H1 (cell line): Measurements from ENCODE around the gene NDRG2. TPM values are rescaled to one million over a fixed set of nuclear protein-coding genes. Genes with fewer than 3 reads are reported as not detected.

Experiments used
- CTCF ChIA-PET: fragments of 300-600 bp; sonication (Branson Sonifier 250); formaldehyde crosslinking; loops from one replicate; lab custom pipeline; 2021; ENCODE audit not compliant: partially characterized antibody; lab: Charles Lee
- POLR2A ChIA-PET: fragments of 300-600 bp; sonication (Branson Sonifier 250); formaldehyde crosslinking; loops from one replicate; lab custom pipeline; 2021; ENCODE audit warnings: inconsistent platforms; ENCODE audit not compliant: partially characterized antibody; lab: Charles Lee
- DNase-seq, 2 experiments: peaks; one replicate each; pipeline versions ENCODE4 v3.0.0 to v3.0.0-alpha.2; 2010 to 2022; ENCODE audit warnings: low spot score in 2 of 2, low read depth in 1 of 2, mixed read lengths in 1 of 2
- FAIRE-seq: peaks from 2 replicates; lab custom pipeline; 2011; peaks lifted over from hg19 to GRCh38; lab: Jason Lieb, UNC
- H2AFZ ChIP-seq: 2 replicates; pipeline ENCODE4 v1.8.1; 2012; ENCODE audit warnings: low read length, inconsistent platforms
- H2AK5ac ChIP-seq: 2 replicates; pipeline ENCODE4 v1.6.1; 2013; ENCODE audit warnings: low read depth, low read length
- H2BK120ac ChIP-seq: replicated peaks from 2 replicates; pipeline ENCODE3; 2013; ENCODE audit warnings: low read depth, low read length, inconsistent platforms
- H2BK12ac ChIP-seq: 2 replicates; pipeline ENCODE4 v1.6.1; 2013; ENCODE audit warnings: low read depth, low read length
- H2BK15ac ChIP-seq: 2 replicates; pipeline ENCODE4 v1.6.1; 2013; ENCODE audit warnings: low read length
- H2BK20ac ChIP-seq: 2 replicates; pipeline ENCODE4 v1.6.1; 2013; ENCODE audit warnings: low read length
- H2BK5ac ChIP-seq: 2 replicates; pipeline ENCODE4 v1.6.1; 2013; ENCODE audit warnings: low read depth, low read length
- H3K14ac ChIP-seq: 2 replicates; pipeline ENCODE4 v1.6.1; 2013; ENCODE audit warnings: inconsistent platforms; ENCODE audit not compliant: insufficient read length
- H3K18ac ChIP-seq: 2 replicates; pipeline ENCODE4 v1.6.1; 2013; ENCODE audit warnings: low read length; ENCODE audit errors: extremely low read depth
- H3K23ac ChIP-seq: 2 replicates; pipeline ENCODE4 v1.6.1; 2013; ENCODE audit warnings: inconsistent platforms; ENCODE audit not compliant: insufficient read length
- H3K23me2 ChIP-seq: 2 replicates; pipeline ENCODE4 v1.6.1; 2013; ENCODE audit warnings: low read depth, low read length
- H3K27ac ChIP-seq: 2 replicates; pipeline ENCODE4 v1.6.1; 2011; ENCODE audit warnings: low read depth, low read length, inconsistent platforms
- H3K27me3 ChIP-seq, 4 experiments: replicated peaks in 1 of 4; 1 replicate in 1 of 4; 2 replicates in 3 of 4; pipeline versions ENCODE4 v1.6.1 to v1.8.1; 2011 to 2013; ENCODE audit warnings: low read length in 3 of 4, mild to moderate bottlenecking in 3 of 4, inconsistent platforms in 2 of 4, mixed read lengths in 2 of 4, moderate library complexity in 1 of 4; ENCODE audit not compliant: control insufficient read depth in 3 of 4, insufficient read depth in 3 of 4; ENCODE audit errors: extremely low read depth in 1 of 4
- H3K36me3 ChIP-seq, 4 experiments: 2 replicates each; pipeline versions ENCODE4 v1.6.1 to v1.8.1; 2011 to 2013; ENCODE audit warnings: mild to moderate bottlenecking in 4 of 4, low read length in 3 of 4, moderate library complexity in 2 of 4, control low read depth in 1 of 4, inconsistent platforms in 1 of 4; ENCODE audit not compliant: insufficient read depth in 4 of 4, control insufficient read depth in 2 of 4
- H3K4ac ChIP-seq: replicated peaks from 2 replicates; pipeline ENCODE3; 2013; ENCODE audit warnings: low read length, low read depth, mixed read lengths, inconsistent platforms; ENCODE audit not compliant: insufficient read length
- H3K4me1 ChIP-seq, 4 experiments: replicated peaks in 1 of 4; 1 replicate in 1 of 4; 2 replicates in 3 of 4; pipeline versions ENCODE4 v1.6.1 to v1.8.1; 2011 to 2013; ENCODE audit warnings: low read length in 3 of 4, inconsistent platforms in 2 of 4, mixed read lengths in 1 of 4; ENCODE audit not compliant: insufficient read depth in 4 of 4, control insufficient read depth in 3 of 4
- H3K4me2 ChIP-seq, 2 experiments: 2 replicates each; pipeline versions ENCODE4 v1.6.1 to v1.8.1; 2011 to 2013; ENCODE audit warnings: low read depth in 2 of 2, low read length in 2 of 2, control low read depth in 1 of 2, inconsistent platforms in 1 of 2, mild to moderate bottlenecking in 1 of 2; ENCODE audit not compliant: insufficient read depth in 1 of 2
- H3K4me3 ChIP-seq, 4 experiments: fragments of 200-600, 300-600 bp in 1 of 4; sonication (generic), shearing (Covaris generic), sonication (Bioruptor Twin) in 1 of 4; 2 replicates each; pipeline versions ENCODE4 v1.5.1 to v1.8.1; 2011 to 2016; ENCODE audit warnings: low read length in 4 of 4, low read depth in 3 of 4, control low read depth in 2 of 4, inconsistent platforms in 2 of 4, mild to moderate bottlenecking in 2 of 4, mixed read lengths in 1 of 4, moderate library complexity in 1 of 4; ENCODE audit not compliant: insufficient read depth in 2 of 4; ENCODE audit errors: extremely low read depth in 1 of 4
- H3K56ac ChIP-seq: replicated peaks from 2 replicates; pipeline ENCODE3; 2013; ENCODE audit warnings: low read depth, mild to moderate bottlenecking, mixed read lengths, low read length, inconsistent platforms; ENCODE audit not compliant: insufficient read length
- H3K79me1 ChIP-seq: 2 replicates; pipeline ENCODE4 v1.6.1; 2013; ENCODE audit warnings: low read depth, low read length, control low read depth
- H3K79me2 ChIP-seq, 2 experiments: 2 replicates each; pipeline versions ENCODE4 v1.6.1 to v1.8.1; 2012 to 2013; ENCODE audit warnings: low read length in 2 of 2, mild to moderate bottlenecking in 2 of 2, inconsistent platforms in 1 of 2; ENCODE audit not compliant: insufficient read depth in 2 of 2, control insufficient read depth in 1 of 2
- H3K9ac ChIP-seq, 4 experiments: replicated peaks in 1 of 4; 1 replicate in 1 of 4; 2 replicates in 3 of 4; pipeline versions ENCODE4 v1.6.1 to v1.8.1; 2011 to 2013; ENCODE audit warnings: low read depth in 3 of 4, low read length in 3 of 4, control low read depth in 2 of 4, mild to moderate bottlenecking in 2 of 4, moderate library complexity in 2 of 4, inconsistent platforms in 1 of 4; ENCODE audit errors: extremely low read depth in 1 of 4
- H3K9me3 ChIP-seq, 2 experiments: 2 replicates each; pipeline versions ENCODE4 v1.6.1 to v1.8.1; 2012 to 2013; ENCODE audit warnings: mild to moderate bottlenecking in 2 of 2, moderate library complexity in 2 of 2, control low read depth in 1 of 2, inconsistent platforms in 1 of 2, low read depth in 1 of 2, low read length in 1 of 2, mixed read lengths in 1 of 2; ENCODE audit not compliant: insufficient read depth in 2 of 2
- H4K20me1 ChIP-seq, 2 experiments: replicated peaks in 1 of 2; 2 replicates each; pipeline versions ENCODE3 to v1.8.1; 2011 to 2013; ENCODE audit warnings: inconsistent platforms in 2 of 2, low read length in 2 of 2, mild to moderate bottlenecking in 1 of 2; ENCODE audit not compliant: insufficient read depth in 2 of 2, control insufficient read depth in 1 of 2
- H4K5ac ChIP-seq: 2 replicates; pipeline ENCODE4 v1.6.1; 2013; ENCODE audit warnings: low read length, low read depth, mixed read lengths, inconsistent platforms; ENCODE audit not compliant: insufficient read length
- H4K8ac ChIP-seq: 2 replicates; pipeline ENCODE4 v1.8.0; 2013; ENCODE audit warnings: mild to moderate bottlenecking, moderate library complexity, low read length, inconsistent platforms; ENCODE audit not compliant: insufficient read depth; ENCODE audit errors: extremely low read depth
- H4K91ac ChIP-seq: replicated peaks from 2 replicates; pipeline ENCODE3; 2013; ENCODE audit warnings: low read length, mixed read lengths, inconsistent platforms; ENCODE audit not compliant: insufficient read length
- BACH1 ChIP-seq: IDR thresholded peaks from 2 replicates; pipeline ENCODE4 v1.6.1; 2012; ENCODE audit warnings: low read length, improper control_type of control experiment
- BCL11A ChIP-seq, 2 experiments: IDR thresholded peaks; one replicate each; pipeline ENCODE4 v1.6.1; 2011; ENCODE audit warnings: low read depth in 2 of 2, low read length in 2 of 2, mild to moderate bottlenecking in 2 of 2
- BRCA1 ChIP-seq: IDR thresholded peaks from 2 replicates; pipeline ENCODE4 v1.6.1; 2012; ENCODE audit warnings: low read depth, low read length, improper control_type of control experiment
- HDAC2 ChIP-seq, 2 experiments: fragments of 300-600 bp in 1 of 2; sonication (generic) in 1 of 2; IDR thresholded peaks; 2 replicates each; pipeline ENCODE4 v1.6.1; 2011 to 2012; ENCODE audit warnings: low read depth in 2 of 2, low read length in 2 of 2, mild to moderate bottlenecking in 2 of 2, moderate library complexity in 2 of 2, borderline replicate concordance in 1 of 2, inconsistent platforms in 1 of 2
- KDM5A ChIP-seq: fragments of 200-600 bp; IDR thresholded peaks from 2 replicates; pipeline ENCODE4 v1.7.1; 2012; ENCODE audit warnings: mild to moderate bottlenecking, low read length, inconsistent platforms, mixed read lengths
- POU5F1 ChIP-seq: IDR thresholded peaks from 2 replicates; pipeline ENCODE4 v1.6.1; 2011; ENCODE audit warnings: low read depth, mild to moderate bottlenecking, low read length, moderate library complexity
- SAP30 ChIP-seq: fragments of 300-600 bp; sonication (generic); IDR thresholded peaks from 2 replicates; pipeline ENCODE4 v1.7.1; 2012; ENCODE audit warnings: low read length, moderate library complexity, mild to moderate bottlenecking, inconsistent platforms; ENCODE audit not compliant: insufficient read depth, insufficient replicate concordance
- SIX5 ChIP-seq: IDR thresholded peaks from 2 replicates; pipeline ENCODE4 v1.6.1; 2011; ENCODE audit warnings: mild to moderate bottlenecking, low read depth, low read length
- WGBS, 2 experiments: shearing (Covaris generic) in 1 of 2; methylation state at CpG; one replicate each; pipeline versions ENCODE4 v1.1.6 to v1.1.7; 2013 to 2015; ENCODE audit warnings: low lambda C conversion rate in 2 of 2, mixed read lengths in 2 of 2, inconsistent platforms in 1 of 2, low coverage in 1 of 2, missing lambda C conversion rate in 1 of 2; ENCODE audit not compliant: insufficient replicate concordance in 2 of 2, insufficient coverage in 1 of 2, insufficient read length in 1 of 2; ENCODE audit errors: extremely low coverage in 1 of 2, missing lambda C conversion rate in 1 of 2; 5-methylcytosine and 5-hydroxymethylcytosine counted together
- polyA plus RNA-seq, 7 experiments: library from polyadenylated mRNA; depleted of rRNA in 3 of 7; stranded (reverse) in 5 of 7; unstranded in 2 of 7; fragments of >200 nt in 5 of 7; fragments of 200-250 nt in 2 of 7; gene quantifications; 1 replicate in 5 of 7; 2 replicates in 1 of 7; 4 replicates in 1 of 7; pipeline versions ENCODE4 v1.2.1 to v1.2.3, GENCODE V29; 2011 to 2013; ENCODE audit warnings: missing spikeins in 2 of 7, mixed read lengths in 2 of 7
- total RNA-seq: library from RNA; stranded (reverse); fragmentation: NEBNext Ultra II Directional; extraction: Animal tissue kit (Norgen Biotek cat#: 25700); gene quantifications from 2 replicates; pipeline ENCODE4 v1.2.1, GENCODE V29; 2021

NDRG2 gene
- total and polyA plus RNA-seq, 2 of the 8 experiments (the other 6 are each of a cell fraction or from before 2014, with no cell fraction given), result 29.9 to 48.6 TPM

DNA sequence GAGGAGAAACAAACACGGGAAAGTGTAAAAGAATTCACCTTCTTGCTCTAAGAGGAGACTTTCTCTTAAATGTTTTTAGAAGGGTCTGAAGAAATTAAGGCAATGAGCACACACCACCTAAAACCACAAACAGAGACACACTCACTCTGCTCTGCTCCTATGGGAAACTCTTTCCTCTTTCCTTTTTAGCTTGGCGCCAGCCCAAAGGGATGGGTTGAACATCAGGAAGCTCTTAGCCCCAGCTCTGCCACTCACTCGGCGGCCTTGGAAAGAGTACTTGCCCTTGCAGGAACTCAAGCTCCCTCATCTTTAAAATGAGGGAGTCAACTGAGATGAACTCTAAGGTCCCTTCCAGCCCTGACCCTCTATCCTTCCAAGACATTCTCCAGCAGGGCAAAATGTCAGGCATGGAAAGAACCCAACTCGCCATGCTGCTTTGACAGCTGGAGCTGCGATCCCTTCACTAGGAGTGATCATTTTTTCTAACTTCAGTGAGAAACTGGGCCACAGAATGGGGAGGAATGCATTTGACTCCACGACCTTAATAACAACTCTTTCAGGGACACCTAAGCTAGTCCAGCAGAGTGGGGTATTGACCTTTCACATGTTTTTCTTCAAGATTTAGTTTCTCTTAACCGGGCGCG, 31.8 kb upstream of the NDRG2 start:
- H3K9ac ChIP-seq, result no peak overlapping the region
- no peak overlapping the region for H4K8ac ChIP-seq
- H2BK12ac ChIP-seq, result no peak overlapping the region
- no peaks in the 10 kb centered on the region for H3K79me1 ChIP-seq
- no peak for TF ChIP-seq BRCA1
- no peak for TF ChIP-seq SAP30
- TF ChIP-seq KDM5A, result no peak
- TF ChIP-seq BCL11A (IDR thresholded peaks at IDR 0.05; ENCODE audit: low read depth in 2 of 2, low read length in 2 of 2), result no peak
- TF ChIP-seq POU5F1, result no peak
- no peak for TF ChIP-seq BACH1
- TF ChIP-seq HDAC2 (IDR thresholded peaks at IDR 0.05; ENCODE audit: borderline replicate concordance in 1 of 2, low read depth in 2 of 2, low read length in 2 of 2), result no peak
- no peak for TF ChIP-seq SIX5
- no peak overlapping the region for H3K18ac ChIP-seq
- H3K23me2 ChIP-seq, result no peaks in the 10 kb centered on the region
- H2AFZ ChIP-seq, result no peak overlapping the region
- H3K36me3 ChIP-seq, result no peaks in the 10 kb centered on the region
- H2AK5ac ChIP-seq, result no peak overlapping the region
- FAIRE-seq (no peak), DNase-seq (no peak)
- no peaks in the 10 kb centered on the region for H3K9me3 ChIP-seq
- ChIA-PET CTCF (interaction anchor here (0.9 to 3.4 kb wide), 7 partner anchors 9 to 42 kb away, joined by 3 to 18 read pairs (median 5); no protein-coding TSS in a partner anchor), POLR2A (interaction anchor here (2.3 kb wide), 1 partner anchor 14 kb away, joined by 9 read pairs; the partner anchor contains the start of gene ARHGEF40)
- H3K79me2 ChIP-seq, result no peaks in the 10 kb centered on the region
- H3K4me2 ChIP-seq, result no peak overlapping the region
- H3K27ac ChIP-seq, result no peak overlapping the region
- H3K23ac ChIP-seq, result no peak overlapping the region
- H4K20me1 ChIP-seq, result no peaks in the 10 kb centered on the region
- peaks cover 0 to 3% (median 0%) of the 10 kb centered on the region in 4 experiments; a peak in 2 of 7 replicates for H3K4me1 ChIP-seq
- 91% methylated on average over 10 of the region's 10 CpGs; no CpG with 5 or more reads in 1 of the 2 experiments for whole genome bisulfite sequencing, 2 experiments
- H2BK20ac ChIP-seq, result no peak overlapping the region
- H4K5ac ChIP-seq, result no peak overlapping the region
- no peak overlapping the region for H2BK120ac ChIP-seq
- H4K91ac ChIP-seq, result no peak overlapping the region
- no peak overlapping the region for H3K4me3 ChIP-seq
- H3K4ac ChIP-seq, result no peak overlapping the region
- no peak overlapping the region for H3K56ac ChIP-seq
- H3K27me3 ChIP-seq, result no peaks in the 10 kb centered on the region; a peak in 1 of 7 replicates
- H3K14ac ChIP-seq, result no peak overlapping the region
- H2BK15ac ChIP-seq, result no peak overlapping the region
- no peak overlapping the region for H2BK5ac ChIP-seq
